ENCODE results near the gene TRO.

DNA sequence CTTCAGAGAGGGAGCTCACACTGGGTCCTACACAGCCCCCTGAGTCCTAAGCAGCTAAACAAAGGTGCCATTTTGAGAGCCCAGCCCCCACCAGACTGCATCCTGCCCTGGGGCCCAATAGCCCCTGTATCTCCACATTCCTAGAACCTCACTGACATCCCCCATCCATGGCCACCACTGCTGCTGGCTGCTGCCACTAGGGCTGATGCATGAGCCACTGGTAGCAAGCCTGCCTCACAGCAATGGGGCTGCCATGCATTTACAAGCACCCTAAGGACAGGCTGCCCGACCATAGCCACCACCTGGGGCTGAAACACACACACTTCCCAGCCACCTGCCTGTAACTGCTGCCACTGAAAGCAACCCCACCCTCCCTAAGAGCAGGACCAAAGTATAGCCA is 26.5 kb upstream of the TRO start:
- TF ChIP-seq MAX (CRISPR knock-in tag; IDR thresholded peaks at IDR 0.05) (no peak), CTCF (IDR thresholded peaks at IDR 0.05) (no peak), CBFB (CRISPR knock-in tag; IDR thresholded peaks at IDR 0.05; ENCODE audit: low read depth) (no peak), MXD4 (CRISPR knock-in tag; IDR thresholded peaks at IDR 0.05; ENCODE audit: borderline replicate concordance) (no peak), ATF2 (CRISPR knock-in tag; IDR thresholded peaks at IDR 0.05; ENCODE audit: borderline replicate concordance, low read depth) (no peak), ZMAT4 (CRISPR knock-in tag; IDR thresholded peaks at IDR 0.05) (no peak), ZBTB21 (CRISPR knock-in tag; IDR thresholded peaks at IDR 0.05; ENCODE audit: borderline replicate concordance) (no peak), IRF2 (CRISPR knock-in tag; IDR thresholded peaks at IDR 0.05; ENCODE audit: borderline replicate concordance, low read depth) (no peak), ZNF512 (CRISPR knock-in tag; IDR thresholded peaks at IDR 0.05; ENCODE audit: borderline replicate concordance) (no peak), TEAD4 (CRISPR knock-in tag; IDR thresholded peaks at IDR 0.05) (no peak), NFYB (CRISPR knock-in tag; conservative IDR thresholded peaks at IDR 0.05; ENCODE audit: low read depth) (no peak), ZNF532 (CRISPR knock-in tag; IDR thresholded peaks at IDR 0.05; ENCODE audit: borderline replicate concordance) (no peak)

All from WTC11 (cell line).